Suprapubic skin (tissue), 4 donors: Measurements from ENCODE around the gene IGF2BP3. TPM values are rescaled to one million over a fixed set of nuclear protein-coding genes. Genes with fewer than 3 reads are reported as not detected.

Experiments used
- DNase-seq, 2 donors: peaks; one replicate each; pipeline ENCODE4 v3.0.0-alpha.2; 2019; ENCODE audit warnings: low spot score in 2 of 2
- H3K27ac ChIP-seq: fragments of 200-600 bp; sonication (generic); one replicate; pipeline ENCODE4 v1.5.1; 2019
- H3K27me3 ChIP-seq: fragments of 200-600 bp; sonication (generic); one replicate; pipeline ENCODE4 v1.5.1; 2019
- H3K36me3 ChIP-seq: fragments of 200-600 bp; sonication (generic); one replicate; pipeline ENCODE4 v1.5.1; 2019
- H3K4me1 ChIP-seq: fragments of 200-600 bp; sonication (generic); one replicate; pipeline ENCODE4 v1.5.1; 2019
- H3K4me3 ChIP-seq: fragments of 200-600 bp; sonication (generic); one replicate; pipeline ENCODE4 v1.5.1; 2019; ENCODE audit warnings: mild to moderate bottlenecking
- H3K9me3 ChIP-seq: fragments of 200-600 bp; sonication (generic); one replicate; pipeline ENCODE4 v1.5.1; 2019
- EP300 ChIP-seq: sonication (generic); formaldehyde crosslinking; IDR thresholded peaks from one replicate; pipeline ENCODE4 v1.6.1; 2017; ENCODE audit warnings: antibody characterized with exemption
- POLR2A ChIP-seq, 2 donors: fragments of 450-650 bp; IDR thresholded peaks; one replicate each; pipeline ENCODE4 v1.6.1; 2017; ENCODE audit warnings: antibody characterized with exemption in 2 of 2, mild to moderate bottlenecking in 2 of 2, moderate library complexity in 2 of 2
- POLR2AphosphoS5 ChIP-seq, 3 donors: sonication (generic); formaldehyde crosslinking; IDR thresholded peaks; one replicate each; pipeline ENCODE4 v1.6.1; 2017; ENCODE audit warnings: antibody characterized with exemption in 3 of 3
- WGBS: methylation state at CpG from one replicate; pipeline ENCODE4 v1.1.5; 2018; 5-methylcytosine and 5-hydroxymethylcytosine counted together
- total RNA-seq, 4 donors: library from RNA; depleted of rRNA; stranded (reverse); fragments of >200 nt; gene quantifications; one replicate each; pipeline ENCODE4 v1.1.0, GENCODE V29; 2016
- TF ChIP-seq, protein P1 (sequence below), 2 donors: fragments of 200-600 bp in 1 of 2; fragments of 450-650 bp in 1 of 2; sonication (generic) in 1 of 2; IDR thresholded peaks; one replicate each; pipeline ENCODE4 v1.5.1; 2016 to 2019; ENCODE audit warnings: antibody characterized with exemption in 2 of 2, mild to moderate bottlenecking in 1 of 2, moderate library complexity in 1 of 2

The IGF2BP3 gene
- total RNA-seq, 4 donors from 2014 or later = 0.47 to 1.9 TPM; not detected in 2

DNA sequence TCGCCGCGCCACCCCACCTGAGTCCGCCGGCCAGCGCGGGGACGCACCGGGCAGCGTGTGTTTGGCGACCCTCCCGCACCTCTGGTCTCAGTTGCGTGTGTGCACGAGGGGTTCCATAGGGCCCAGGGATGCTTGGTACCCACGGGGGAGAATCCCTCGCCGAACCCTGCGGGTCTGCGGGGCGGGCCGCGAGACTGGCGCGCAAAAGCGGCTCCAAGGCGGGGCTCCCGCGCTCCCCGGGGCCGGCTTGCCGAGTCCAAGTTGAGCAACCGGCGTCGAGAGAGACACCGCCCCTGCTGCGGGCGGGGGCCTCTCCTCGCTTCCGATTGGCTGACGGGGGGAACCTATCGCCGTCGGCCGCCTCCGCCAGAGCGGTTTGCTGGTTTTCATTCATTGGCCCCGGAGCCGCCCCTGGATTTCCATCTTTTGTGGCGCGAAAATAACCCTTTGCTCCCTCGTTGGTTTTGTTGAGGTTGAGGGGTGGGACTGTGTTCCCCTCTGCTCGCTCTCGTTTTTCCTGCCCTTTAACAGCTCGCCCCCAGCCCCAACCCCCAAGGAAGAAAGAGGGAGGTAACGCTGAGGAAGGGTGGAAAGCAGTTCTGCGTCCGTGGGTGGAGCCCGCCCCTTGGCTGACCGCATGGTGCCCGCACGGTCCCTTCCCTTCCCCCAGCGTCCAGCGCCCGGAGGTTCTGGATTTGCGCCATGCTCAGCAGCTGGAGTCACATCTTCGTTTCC lies 4.0 kb upstream of the IGF2BP3 start:
- DNase-seq = peak in 1 of 2 donors; percentile 85
- Histone ChIP-seq H3K9me3 (no peaks in the 10 kb centered on the region), H3K4me1 (peaks cover 33% of the 10 kb centered on the region), H3K27ac (no peak overlapping the region), H3K4me3 (peak overlapping the region; percentile 40), H3K27me3 (peaks cover 100% of the 10 kb centered on the region), H3K36me3 (no peaks in the 10 kb centered on the region)
- TF ChIP-seq POLR2AphosphoS5 (IDR thresholded peaks at IDR 0.05) (no peak), POLR2A (IDR thresholded peaks at IDR 0.05) (no peak), EP300 (no peak)
- TF ChIP-seq, protein P1, sequence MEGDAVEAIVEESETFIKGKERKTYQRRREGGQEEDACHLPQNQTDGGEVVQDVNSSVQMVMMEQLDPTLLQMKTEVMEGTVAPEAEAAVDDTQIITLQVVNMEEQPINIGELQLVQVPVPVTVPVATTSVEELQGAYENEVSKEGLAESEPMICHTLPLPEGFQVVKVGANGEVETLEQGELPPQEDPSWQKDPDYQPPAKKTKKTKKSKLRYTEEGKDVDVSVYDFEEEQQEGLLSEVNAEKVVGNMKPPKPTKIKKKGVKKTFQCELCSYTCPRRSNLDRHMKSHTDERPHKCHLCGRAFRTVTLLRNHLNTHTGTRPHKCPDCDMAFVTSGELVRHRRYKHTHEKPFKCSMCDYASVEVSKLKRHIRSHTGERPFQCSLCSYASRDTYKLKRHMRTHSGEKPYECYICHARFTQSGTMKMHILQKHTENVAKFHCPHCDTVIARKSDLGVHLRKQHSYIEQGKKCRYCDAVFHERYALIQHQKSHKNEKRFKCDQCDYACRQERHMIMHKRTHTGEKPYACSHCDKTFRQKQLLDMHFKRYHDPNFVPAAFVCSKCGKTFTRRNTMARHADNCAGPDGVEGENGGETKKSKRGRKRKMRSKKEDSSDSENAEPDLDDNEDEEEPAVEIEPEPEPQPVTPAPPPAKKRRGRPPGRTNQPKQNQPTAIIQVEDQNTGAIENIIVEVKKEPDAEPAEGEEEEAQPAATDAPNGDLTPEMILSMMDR (IDR thresholded peaks at IDR 0.05) = no peak
- WGBS = 3% methylated on average over 22 of the region's 66 CpGs

DNA sequence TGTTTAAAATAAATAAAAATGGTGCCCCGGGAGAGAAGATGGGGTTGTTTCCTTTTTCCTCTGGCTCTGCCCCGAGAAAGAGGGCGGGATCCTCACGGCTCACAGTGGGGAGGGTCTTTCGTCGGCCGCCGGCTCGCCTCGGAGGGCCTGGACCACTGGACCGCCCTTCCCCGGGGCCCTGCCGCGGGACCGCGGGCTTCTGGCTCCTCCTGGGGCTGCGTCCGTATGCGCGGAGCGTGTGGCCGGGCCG lies 3.5 kb upstream of the IGF2BP3 start:
- H3K27ac ChIP-seq = no peak overlapping the region
- WGBS = 0% methylated on average over 2 of the region's 23 CpGs
- H3K36me3 ChIP-seq = no peaks in the 10 kb centered on the region
- H3K9me3 ChIP-seq = no peaks in the 10 kb centered on the region
- TF ChIP-seq POLR2A (IDR thresholded peaks at IDR 0.05) (no peak), EP300 (no peak), POLR2AphosphoS5 (IDR thresholded peaks at IDR 0.05) (no peak)
- TF ChIP-seq, protein P1 (IDR thresholded peaks at IDR 0.05) = no peak
- peaks cover 100% of the 10 kb centered on the region for H3K27me3 ChIP-seq
- H3K4me3 ChIP-seq = peak overlapping the region; percentile 40
- H3K4me1 ChIP-seq = peaks cover 38% of the 10 kb centered on the region
- DNase-seq = no peak

DNA sequence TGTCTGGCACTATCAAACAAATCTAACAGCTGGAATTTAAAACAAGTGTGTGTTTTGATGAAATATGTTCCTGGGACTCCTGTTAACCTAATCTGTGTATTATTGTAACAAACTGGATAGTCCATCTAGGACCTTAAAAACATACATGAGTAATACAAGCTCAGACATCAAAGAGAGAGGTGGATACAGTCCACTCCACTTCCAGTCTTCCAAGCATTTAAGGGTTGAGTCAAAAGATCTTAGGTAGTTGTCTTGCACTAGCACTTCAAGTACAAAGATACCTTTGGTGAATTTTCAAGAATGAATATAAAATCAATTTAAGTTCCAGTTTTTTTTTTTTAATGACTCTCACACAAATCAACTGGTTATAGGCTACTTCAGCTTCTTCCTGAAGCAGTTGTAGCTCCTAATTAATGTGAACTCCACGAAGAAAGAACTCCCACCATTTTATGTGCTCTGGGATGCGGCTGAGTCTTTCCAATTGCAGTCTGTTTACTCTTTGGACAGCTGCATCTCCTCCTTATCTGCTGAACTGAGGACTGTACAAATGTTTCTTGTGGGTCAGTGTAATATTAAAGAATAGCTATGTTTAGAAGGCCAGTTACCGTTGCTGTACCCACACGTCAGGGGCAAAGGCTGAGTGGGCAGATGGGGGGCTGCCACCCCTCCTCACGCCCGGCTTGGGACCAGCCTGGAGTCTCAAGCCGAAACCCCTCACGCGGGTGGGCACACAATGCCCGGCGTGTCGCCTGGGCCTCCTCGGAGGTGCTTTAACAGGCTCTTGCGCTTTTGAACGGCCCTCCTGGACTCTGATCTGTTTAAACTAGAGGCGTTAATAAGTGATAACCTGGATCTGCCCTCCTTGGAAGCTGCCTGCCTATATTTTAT lies 2.9 kb upstream of the IGF2BP3 start:
- no peaks in the 10 kb centered on the region for H3K9me3 ChIP-seq
- no peaks in the 10 kb centered on the region for H3K36me3 ChIP-seq
- H3K4me3 ChIP-seq = peak overlapping the region; percentile 40
- peaks cover 44% of the 10 kb centered on the region for H3K4me1 ChIP-seq
- no peak for DNase-seq
- peaks cover 100% of the 10 kb centered on the region for H3K27me3 ChIP-seq
- TF ChIP-seq, protein P1 (IDR thresholded peaks at IDR 0.05) = no peak
- TF ChIP-seq POLR2A (IDR thresholded peaks at IDR 0.05) = no peak
- no peak for TF ChIP-seq EP300
- no peak for TF ChIP-seq POLR2AphosphoS5 (IDR thresholded peaks at IDR 0.05)
- WGBS = 25% methylated on average over 16 of the region's 16 CpGs
- no peak overlapping the region for H3K27ac ChIP-seq

DNA sequence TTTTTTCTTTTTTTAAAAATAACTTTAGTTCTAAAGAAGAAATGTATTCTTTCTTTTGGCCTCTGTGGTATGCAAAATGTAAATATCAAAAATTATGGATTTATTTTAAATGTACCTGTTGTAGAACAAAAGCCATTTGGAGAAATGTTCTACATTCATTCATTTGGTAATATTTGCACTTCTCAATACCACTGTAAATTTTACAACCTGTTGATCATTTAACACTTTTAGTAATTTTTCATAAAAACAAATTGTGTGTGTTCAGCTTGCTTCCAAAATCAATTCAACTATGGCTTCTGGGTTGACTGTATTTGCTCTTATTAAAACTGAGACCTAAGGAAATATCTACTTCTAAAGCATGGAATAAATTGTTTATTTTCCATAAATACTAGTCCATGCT lies 2.3 kb upstream of the IGF2BP3 start:
- TF ChIP-seq EP300 (no peak), POLR2A (IDR thresholded peaks at IDR 0.05) (no peak), POLR2AphosphoS5 (IDR thresholded peaks at IDR 0.05) (no peak)
- TF ChIP-seq, protein P1 (IDR thresholded peaks at IDR 0.05) = no peak
- Histone ChIP-seq H3K4me3 (no peak overlapping the region), H3K27me3 (peaks cover 100% of the 10 kb centered on the region), H3K27ac (no peak overlapping the region), H3K9me3 (no peaks in the 10 kb centered on the region), H3K36me3 (no peaks in the 10 kb centered on the region), H3K4me1 (peaks cover 50% of the 10 kb centered on the region)
- no peak for DNase-seq

DNA sequence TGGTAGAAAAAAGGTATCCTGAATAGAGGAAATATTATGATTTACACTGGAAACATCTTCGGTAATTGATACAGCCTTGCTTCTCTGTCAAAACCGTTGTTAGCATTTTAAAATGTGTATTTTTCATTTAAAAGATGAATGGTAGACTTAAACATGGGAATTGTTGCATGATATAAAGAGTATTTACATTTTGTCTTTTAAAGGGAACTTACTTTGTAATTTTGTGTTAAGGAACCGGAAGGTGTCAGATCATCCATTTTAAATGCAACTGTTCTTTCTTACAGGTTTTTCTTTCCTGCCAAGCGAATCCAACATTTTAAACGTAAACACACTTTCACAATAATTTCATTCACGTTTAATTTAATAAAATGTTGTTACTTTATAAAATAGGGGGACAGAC lies 1.8 kb upstream of the IGF2BP3 start:
- Histone ChIP-seq H3K27ac (no peak overlapping the region), H3K27me3 (peaks cover 100% of the 10 kb centered on the region), H3K4me3 (no peak overlapping the region), H3K9me3 (no peaks in the 10 kb centered on the region), H3K36me3 (no peaks in the 10 kb centered on the region), H3K4me1 (peaks cover 53% of the 10 kb centered on the region)
- DNase-seq = no peak
- TF ChIP-seq, protein P1 (IDR thresholded peaks at IDR 0.05) = no peak
- TF ChIP-seq POLR2AphosphoS5 (IDR thresholded peaks at IDR 0.05) (no peak), EP300 (no peak), POLR2A (IDR thresholded peaks at IDR 0.05) (no peak)
- WGBS = 76% methylated on average over 6 of the region's 6 CpGs
